Transverse colon (tissue), 4 donors: Measurements from ENCODE around the gene NPS.

Source experiments
- CTCF ChIP-seq, 5 experiments: fragments of 200-600 bp in 3 of 5; fragments of 450-650 bp in 2 of 5; sonication (generic) in 3 of 5; IDR thresholded peaks; 1 replicate in 2 of 5; 2 replicates in 3 of 5; pipeline ENCODE4 v1.5.1; 2016 to 2017; ENCODE audit warnings: antibody characterized with exemption in 5 of 5, inconsistent platforms in 3 of 5, mild to moderate bottlenecking in 2 of 5, moderate library complexity in 1 of 5
- EP300 ChIP-seq: sonication (generic); formaldehyde crosslinking; IDR thresholded peaks from one replicate; pipeline ENCODE4 v1.6.1; 2017; ENCODE audit warnings: antibody characterized with exemption, low read depth
- POLR2A ChIP-seq: fragments of 450-650 bp; IDR thresholded peaks from one replicate; pipeline ENCODE4 v1.6.1; 2016; ENCODE audit warnings: antibody characterized with exemption, mild to moderate bottlenecking, moderate library complexity
- POLR2AphosphoS5 ChIP-seq, 3 donors: sonication (generic); formaldehyde crosslinking; IDR thresholded peaks; one replicate each; pipeline ENCODE4 v1.6.1; 2016; ENCODE audit warnings: antibody characterized with exemption in 3 of 3

- no peak for TF ChIP-seq CTCF (IDR thresholded peaks at IDR 0.05)
- no peak for TF ChIP-seq EP300
- TF ChIP-seq POLR2A = no peak
- TF ChIP-seq POLR2AphosphoS5 (IDR thresholded peaks at IDR 0.05) = no peak
These were observed 15.5 kb downstream of the NPS start for GRCh38 chr10:127564644-127565043.
